HepG2 (cell line): ENCODE data around the gene CTTNBP2NL. TPM values are rescaled to one million over a fixed set of nuclear protein-coding genes. Genes with fewer than 3 reads are reported as not detected.

Experiments used
- ATAC-seq: fragments of 200-7000 bp; cut with Tn5 transposase; 3 replicates; pipeline ENCODE4 v1.9.1; 2020; ENCODE audit warnings: mild to moderate bottlenecking, moderate library complexity
- BruUV-seq: library from RNA; stranded (reverse); fragments of 400-500 nt; replicated peaks from 2 replicates; lab custom pipeline; 2021; lab: Mats Ljungman, UMichigan
- CTCF ChIA-PET: fragments of 300-600 bp; formaldehyde crosslinking; extraction: SDS; loops from one replicate; lab custom pipeline; 2021; ENCODE audit warnings: low total read pairs, inconsistent platforms, low intra/inter-chr PET ratio; lab: Yijun Ruan, JAX
- POLR2A ChIA-PET: fragments of 350-600 bp; sonication (Branson Sonifier 250); formaldehyde crosslinking; loops from one replicate; lab custom pipeline; 2020; ENCODE audit warnings: antibody characterized with exemption, inconsistent platforms; lab: Yijun Ruan, JAX
- DNase-seq: peaks from one replicate; pipeline ENCODE4 v3.0.0-alpha.2; 2015; ENCODE audit warnings: low spot score
- FAIRE-seq: peaks from 3 replicates; lab custom pipeline; 2011; peaks lifted over from hg19 to GRCh38; lab: Jason Lieb, UNC
- H2AFZ ChIP-seq: one replicate; pipeline ENCODE4 v1.6.1; 2011; ENCODE audit warnings: low read length, inconsistent platforms
- H3K27ac ChIP-seq: fragments of 300-600 bp; 3 replicates; pipeline ENCODE4 v1.8.0; 2011; ENCODE audit warnings: mixed run types, mild to moderate bottlenecking, mixed read lengths, low read length, inconsistent platforms; ENCODE audit not compliant: insufficient read depth; ENCODE audit errors: extremely low read length
- H3K27me3 ChIP-seq, 2 experiments: fragments of 200-600 bp in 1 of 2; 2 replicates in 1 of 2; 3 replicates in 1 of 2; pipeline versions ENCODE4 v1.6.0 to v1.8.0; 2011; ENCODE audit warnings: low read length in 2 of 2, mild to moderate bottlenecking in 2 of 2, moderate library complexity in 2 of 2, inconsistent platforms in 1 of 2; ENCODE audit not compliant: insufficient read depth in 2 of 2, control insufficient read depth in 1 of 2
- H3K36me3 ChIP-seq, 2 experiments: fragments of 200-600 bp in 1 of 2; replicated peaks in 1 of 2; 2 replicates in 1 of 2; 3 replicates in 1 of 2; pipeline versions ENCODE4 v1.5.1 to v1.8.0; 2011; ENCODE audit warnings: low read length in 2 of 2, inconsistent platforms in 1 of 2; ENCODE audit not compliant: insufficient read depth in 2 of 2, control insufficient read depth in 1 of 2
- H3K4me1 ChIP-seq: 2 replicates; pipeline ENCODE4 v1.5.1; 2012; ENCODE audit warnings: low read length, inconsistent platforms; ENCODE audit not compliant: insufficient read depth
- H3K4me2 ChIP-seq: 2 replicates; pipeline ENCODE4 v1.6.0; 2011; ENCODE audit warnings: low read depth, low read length, inconsistent platforms
- H3K4me3 ChIP-seq, 3 experiments: fragments of 200-600 bp in 1 of 3; sonication (generic), shearing (Covaris generic) in 1 of 3; replicated peaks in 1 of 3; 2 replicates each; pipeline ENCODE4 v1.5.1; 2011 to 2016; ENCODE audit warnings: low read length in 3 of 3, inconsistent platforms in 2 of 3, low read depth in 2 of 3, mild to moderate bottlenecking in 2 of 3, control low read depth in 1 of 3, mixed read lengths in 1 of 3; ENCODE audit not compliant: insufficient read depth in 1 of 3
- H3K79me2 ChIP-seq: one replicate; pipeline ENCODE4 v1.6.1; 2011; ENCODE audit warnings: low read length, inconsistent platforms; ENCODE audit not compliant: insufficient read depth
- H3K9ac ChIP-seq: 2 replicates; pipeline ENCODE4 v1.6.0; 2011; ENCODE audit warnings: mild to moderate bottlenecking, low read depth, low read length, inconsistent platforms; ENCODE audit not compliant: insufficient read depth
- H3K9me3 ChIP-seq: 2 replicates; pipeline ENCODE4 v1.5.1; 2012; ENCODE audit warnings: mild to moderate bottlenecking, low read length
- H4K20me1 ChIP-seq: 2 replicates; pipeline ENCODE4 v1.6.0; 2011; ENCODE audit warnings: inconsistent platforms, mild to moderate bottlenecking, low read length, moderate library complexity; ENCODE audit not compliant: insufficient read depth
- LRRFIP1 ChIP-seq: sonication (generic); formaldehyde crosslinking; conservative IDR thresholded peaks from 2 replicates; pipeline ENCODE4 v1.4.0; 2020; ENCODE audit warnings: missing genetic modification reagents
- NFYC ChIP-seq: IDR thresholded peaks from 2 replicates; pipeline ENCODE4 v1.6.1; 2016; ENCODE audit warnings: missing genetic modification reagents, missing compliant biosample characterization
- NR2C2 ChIP-seq: sonication (generic); formaldehyde crosslinking; IDR thresholded peaks from 2 replicates; pipeline ENCODE4 v1.4.0; 2020; ENCODE audit warnings: missing genetic modification reagents, mild to moderate bottlenecking, moderate library complexity, borderline replicate concordance
- RERE ChIP-seq: IDR thresholded peaks from 2 replicates; pipeline ENCODE4 v1.6.1; 2016; ENCODE audit warnings: low read depth, missing genetic modification reagents, missing compliant biosample characterization
- RFX1 ChIP-seq: fragments of 450-650 bp; IDR thresholded peaks from 2 replicates; pipeline ENCODE4 v1.6.1; 2017
- SAFB2 ChIP-seq: sonication (generic); formaldehyde crosslinking; IDR thresholded peaks from 2 replicates; pipeline ENCODE4 v1.5.1; 2020; ENCODE audit warnings: missing genetic modification reagents, low read depth, mild to moderate bottlenecking, borderline replicate concordance
- SNAI1 ChIP-seq: sonication (generic); formaldehyde crosslinking; IDR thresholded peaks from 2 replicates; pipeline ENCODE4 v1.5.0; 2020; ENCODE audit warnings: mild to moderate bottlenecking, missing genetic modification reagents, borderline replicate concordance
- ZBTB10 ChIP-seq: sonication (generic); formaldehyde crosslinking; IDR thresholded peaks from 2 replicates; pipeline ENCODE4 v1.4.0; 2020; ENCODE audit warnings: missing genetic modification reagents, borderline replicate concordance
- ZNF18 ChIP-seq: sonication (generic); formaldehyde crosslinking; IDR thresholded peaks from 2 replicates; pipeline ENCODE4 v1.8.0; 2022; ENCODE audit warnings: mild to moderate bottlenecking, missing genetic modification reagents; ENCODE audit not compliant: insufficient replicate concordance
- ZNF382 ChIP-seq: sonication (generic); formaldehyde crosslinking; IDR thresholded peaks from 2 replicates; pipeline ENCODE4 v1.5.0; 2020; ENCODE audit warnings: missing genetic modification reagents, mild to moderate bottlenecking, borderline replicate concordance
- ZNF552 ChIP-seq: sonication (generic); formaldehyde crosslinking; IDR thresholded peaks from 2 replicates; pipeline ENCODE4 v1.9.0; 2022; ENCODE audit warnings: missing genetic modification reagents, mild to moderate bottlenecking, borderline replicate concordance
- ZNF746 ChIP-seq: sonication (generic); formaldehyde crosslinking; IDR thresholded peaks from 2 replicates; pipeline ENCODE4 v1.8.0; 2022; ENCODE audit warnings: mild to moderate bottlenecking, missing genetic modification reagents
- ZNF850 ChIP-seq: sonication (generic); formaldehyde crosslinking; conservative IDR thresholded peaks from 2 replicates; pipeline ENCODE4 v1.9.0; 2021; ENCODE audit warnings: mild to moderate bottlenecking, missing genetic modification reagents
- in situ Hi-C: cut with HindIII; loops from 2 replicates; pipeline ENCODE4 v1.10.0; 2017; ENCODE audit warnings: low pct_unique_long_range_greater_than_20kb; ENCODE audit not compliant: extremely low pct_ligation_motif_present
- intact Hi-C: fragments of 100-400 bp; cut with micrococcal nuclease; formaldehyde crosslinking; loops from one replicate; pipeline ENCODE4 v1.10.0; 2022; ENCODE audit not compliant: unreplicated experiment
- polyA plus RNA-seq, 8 experiments: library from polyadenylated mRNA; depleted of rRNA in 3 of 8; stranded (reverse) in 7 of 8; unstranded in 1 of 8; fragments of >200 nt; fragmentation: Illumina TruSeq in 4 of 8; extraction: Trizol in 4 of 8; gene quantifications; 2 replicates each; pipeline versions ENCODE4 v1.2.1 to v1.2.3, GENCODE V29; 2011 to 2016; ENCODE audit warnings: low read depth in 4 of 8, missing spikeins in 1 of 8, mixed read lengths in 1 of 8; ENCODE audit not compliant: insufficient read depth in 1 of 8
- total RNA-seq, 5 experiments: library from RNA; depleted of rRNA; stranded (reverse); fragments of >200 nt; fragmentation: Illumina TruSeq; extraction: Trizol; gene quantifications; 2 replicates each; pipeline ENCODE4 v1.2.3, GENCODE V29; 2016; ENCODE audit warnings: low read depth in 1 of 5

CTTNBP2NL gene
- total and polyA plus RNA-seq, 2 of the 13 experiments (the other 11 are each of a cell fraction or from before 2014, with no cell fraction given) = 2.1 to 4.1 TPM

GRCh38 chr1:112449630-112449983, 53.6 kb downstream of the CTTNBP2NL start:
- H3K4me3 ChIP-seq = no peak overlapping the region
- no peaks in the 10 kb centered on the region for H3K9me3 ChIP-seq
- no peak for DNase-seq
- H3K27ac ChIP-seq = no peak overlapping the region
- H3K79me2 ChIP-seq = no peaks in the 10 kb centered on the region
- no peaks in the 10 kb centered on the region for H3K4me1 ChIP-seq
- CTCF ChIA-PET = no interaction called here
- H3K36me3 ChIP-seq = peaks cover 1 to 19% of the 10 kb centered on the region in 2 experiments; a peak in 3 of 5 replicates
- H3K4me2 ChIP-seq = no peak overlapping the region
- H2AFZ ChIP-seq = no peak overlapping the region
- no TSS peak for BruUV-seq
- POLR2A ChIA-PET = no interaction called here
- in situ Hi-C loops = no loop called here
- no peak for ATAC-seq
- FAIRE-seq = no peak
- no peak overlapping the region for H3K9ac ChIP-seq
- H4K20me1 ChIP-seq = no peaks in the 10 kb centered on the region
- no peaks in the 10 kb centered on the region for H3K27me3 ChIP-seq
- intact Hi-C loops = no loop called here
- TF ChIP-seq RFX1 (no peak), ZNF552 (CRISPR knock-in tag) (no peak), ZNF850 (CRISPR knock-in tag) (no peak), ZBTB10 (no peak), ZNF746 (CRISPR knock-in tag) (no peak), NFYC (CRISPR knock-in tag) (no peak), ZNF382 (no peak), ZNF18 (CRISPR knock-in tag) (no peak), LRRFIP1 (CRISPR knock-in tag) (no peak), NR2C2 (CRISPR knock-in tag) (no peak), SAFB2 (CRISPR knock-in tag) (no peak), RERE (CRISPR knock-in tag) (no peak), SNAI1 (CRISPR knock-in tag) (no peak)
